NCI-H146 treated with DMSO at 0.1 percent for 48 hours (cell line): ENCODE results near the gene CLDN1.
A peak's percentile ranks its signal among the peaks of the same experiment; 100 is the strongest.

Experiments
- DNase-seq: peaks from one replicate; lab custom pipeline; 2025; ENCODE audit not compliant: unreplicated experiment; lab: John Stamatoyannopoulos, UW

Gene CLDN1

DNA sequence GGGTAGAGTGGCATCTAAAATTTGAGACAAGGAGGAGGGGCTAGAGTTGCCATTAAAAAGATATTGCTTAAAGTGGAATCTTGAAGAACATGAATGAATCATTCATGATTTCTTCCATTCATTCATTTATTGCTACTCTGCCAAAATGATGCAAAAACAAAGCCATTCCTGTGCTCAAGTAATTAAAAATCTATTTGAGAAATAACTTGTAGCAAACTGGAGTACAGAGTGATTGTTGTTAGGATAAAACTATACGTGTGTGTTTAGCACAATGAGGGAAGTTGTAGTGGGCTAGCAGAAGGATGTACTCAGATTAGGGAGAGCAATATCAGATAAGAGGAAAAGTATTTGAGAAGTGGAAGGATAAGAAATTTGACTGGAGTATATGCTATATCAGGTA lies 11.7 kb upstream of the CLDN1 start:
- no peak for DNase-seq

DNA sequence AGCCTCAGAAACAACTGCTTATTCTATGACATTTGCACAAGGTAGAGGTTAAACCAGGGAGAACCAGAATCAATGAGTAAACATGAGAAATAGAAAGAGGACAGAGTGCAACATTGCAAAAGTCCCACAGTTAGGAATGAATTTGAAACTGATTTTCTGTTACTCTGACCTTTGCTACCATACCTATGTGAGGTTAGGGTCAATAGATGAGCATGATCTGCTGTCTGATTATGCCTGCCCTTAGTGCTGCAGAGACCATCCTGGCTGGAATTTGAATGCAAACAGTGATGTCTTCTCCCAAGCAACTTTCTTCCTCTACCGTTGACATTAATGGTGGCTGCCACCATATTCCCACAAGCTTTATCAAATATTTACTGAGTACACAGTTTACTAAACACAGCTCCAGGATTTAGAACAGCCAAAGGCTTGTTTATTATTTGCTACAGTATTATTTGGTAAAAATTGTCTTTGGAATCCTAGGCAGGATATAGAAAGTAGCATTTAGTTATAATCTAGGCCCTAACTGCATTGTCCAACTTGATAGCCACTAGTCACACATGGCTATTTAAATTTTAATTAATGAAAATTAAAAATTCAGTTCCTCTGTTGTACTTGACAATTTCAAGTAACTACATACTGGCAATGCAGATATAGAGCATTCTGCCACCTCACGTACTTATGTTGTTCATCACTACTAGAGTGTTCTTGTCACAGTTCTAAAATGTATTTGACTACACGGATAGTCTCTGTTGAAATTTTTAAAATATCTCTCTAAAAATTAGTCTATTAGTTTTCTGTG lies 8.9 kb upstream of the CLDN1 start:
- no peak for DNase-seq

DNA sequence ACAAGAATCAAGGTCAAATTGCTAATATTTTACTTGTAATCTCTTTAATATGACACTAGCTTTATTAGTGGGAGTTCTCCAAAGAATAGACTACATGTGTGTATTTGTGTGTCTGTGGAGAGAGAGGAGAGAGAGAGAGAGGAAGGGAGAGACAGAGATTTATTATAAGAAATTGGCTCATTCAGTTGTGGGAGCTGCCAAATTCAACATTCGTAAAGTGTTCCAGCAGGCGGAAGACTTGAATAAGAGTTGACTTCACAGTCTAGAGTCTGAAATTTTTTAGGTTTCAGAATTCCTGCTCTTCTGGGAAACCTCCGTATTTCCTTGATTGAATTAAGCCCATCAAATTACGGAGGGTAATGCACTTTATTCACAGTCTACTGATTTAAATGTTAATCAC lies 4.7 kb upstream of the CLDN1 start:
- DNase-seq, result no peak

DNA sequence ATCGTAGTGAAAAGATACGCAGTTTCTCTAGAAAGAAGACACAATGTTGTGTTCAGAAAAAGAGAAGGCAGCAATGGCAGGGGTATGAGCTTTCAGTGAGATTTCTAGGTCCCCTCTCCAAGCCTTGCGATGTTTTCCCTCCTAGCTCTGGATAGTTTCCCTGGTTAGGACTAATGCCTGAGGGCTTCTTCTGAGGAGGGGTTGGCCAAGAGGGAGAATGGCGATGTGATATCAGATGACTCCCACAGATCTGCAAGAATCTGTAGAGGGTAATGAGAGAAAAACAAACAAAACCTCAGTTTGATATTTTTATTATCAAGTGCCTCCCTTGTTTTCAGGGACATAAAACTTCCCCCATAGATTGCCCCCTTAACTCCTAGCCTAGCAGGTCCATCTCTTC lies 4.1 kb upstream of the CLDN1 start:
- no peak for DNase-seq

DNA sequence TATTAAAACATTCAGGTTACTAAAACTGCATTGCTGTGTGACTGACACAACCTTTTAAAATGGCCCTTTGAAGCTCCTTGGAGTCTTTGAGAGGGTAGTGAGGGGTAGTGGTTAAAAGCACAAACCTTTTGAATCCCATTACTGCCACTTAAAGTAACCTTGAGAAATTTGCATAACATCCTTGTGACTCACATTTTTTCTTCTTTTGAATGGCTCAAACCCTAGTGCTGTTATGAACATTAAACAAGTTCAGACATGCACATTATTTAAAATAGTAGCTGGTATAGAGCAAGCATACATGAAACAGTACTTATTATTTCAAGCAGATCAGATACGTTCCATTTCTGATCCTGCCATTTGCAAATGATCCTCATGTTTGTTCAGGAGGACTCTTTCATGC lies 3.7 kb upstream of the CLDN1 start:
- DNase-seq, result no peak

DNA sequence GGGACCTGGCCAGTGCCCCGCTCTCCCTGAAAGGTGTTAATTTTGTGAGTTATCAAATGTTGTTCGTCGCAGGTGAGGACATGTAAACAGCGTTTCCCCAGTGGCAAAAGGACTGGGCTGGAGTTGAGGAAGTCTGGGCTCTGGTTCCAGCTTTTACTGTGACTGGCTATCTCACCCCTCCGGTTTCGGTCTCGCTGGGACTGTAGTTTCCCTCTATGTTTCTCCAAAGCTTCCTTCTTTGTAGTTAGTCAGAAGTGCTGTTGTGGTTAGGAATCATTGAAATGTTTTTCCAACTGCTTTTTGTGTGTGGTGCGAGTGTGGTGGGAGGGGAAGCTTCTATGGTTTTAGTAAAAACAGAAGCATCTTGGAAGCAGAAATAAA lies 990 bp upstream of the CLDN1 start:
- no peak for DNase-seq

DNA sequence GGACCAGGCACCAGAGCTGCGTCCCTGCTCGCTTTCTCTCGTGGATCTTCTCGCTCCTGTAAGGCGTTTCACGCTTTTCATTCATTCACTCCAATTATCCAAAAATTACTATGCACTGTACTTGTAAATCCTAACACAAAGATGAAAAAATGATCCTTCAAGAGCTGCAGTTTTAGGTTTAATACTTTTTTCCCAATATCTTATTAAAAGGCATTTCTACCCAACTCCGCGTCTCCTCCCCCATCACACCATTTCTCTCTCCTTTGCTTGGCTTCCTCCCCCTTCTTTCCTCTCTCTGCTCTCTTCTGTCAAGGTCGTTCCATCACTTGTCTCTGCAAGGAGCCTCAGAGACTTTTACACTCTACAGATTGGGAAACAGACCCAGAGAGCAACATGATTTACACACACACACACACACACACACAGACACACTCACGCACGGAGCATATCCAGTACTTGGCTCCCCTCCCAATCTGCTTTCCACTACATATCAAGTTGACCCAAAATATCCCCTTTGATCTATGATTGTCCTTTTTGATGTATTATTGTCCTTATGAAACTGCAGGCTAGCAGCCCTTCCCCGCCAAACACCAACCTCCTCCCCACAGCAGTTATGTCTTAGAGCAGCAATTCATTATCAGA lies 479 bp upstream of the CLDN1 start:
- no peak for DNase-seq

DNA sequence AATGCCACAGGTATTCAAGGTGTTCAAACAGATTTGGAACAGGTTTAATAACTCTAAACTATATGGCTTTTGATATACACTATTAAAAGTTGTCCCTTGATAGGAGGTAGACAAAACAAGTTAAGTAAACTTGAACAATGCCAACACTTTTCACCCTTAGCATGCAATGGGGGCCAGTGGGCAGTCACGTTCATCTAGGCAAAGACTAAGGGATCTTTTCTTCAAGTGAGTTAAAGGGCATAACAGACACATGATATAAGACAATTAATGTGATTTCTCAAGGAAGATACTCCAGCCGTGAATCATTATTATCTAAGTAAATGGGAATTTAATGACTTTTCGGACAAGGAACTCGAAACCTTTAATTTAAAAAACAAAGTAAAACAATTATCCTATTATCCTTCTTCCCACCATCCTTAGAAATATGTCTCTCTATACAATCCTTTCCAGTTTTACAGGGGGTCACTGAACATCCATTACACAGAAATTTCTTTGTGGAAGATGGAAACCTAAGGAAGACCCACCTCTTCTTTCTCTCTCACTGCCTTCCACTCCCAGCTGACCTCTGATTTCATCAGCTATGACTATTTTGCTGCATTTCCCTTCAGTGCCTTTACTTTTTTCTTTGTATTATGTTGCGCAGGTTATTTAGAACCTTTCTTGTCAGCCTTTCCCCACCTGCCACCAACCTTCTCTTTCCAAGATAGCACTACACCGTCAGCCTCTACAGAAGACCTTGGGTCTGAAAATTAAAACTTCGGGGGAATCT lies 1.5 kb downstream of the CLDN1 start:
- no peak for DNase-seq

DNA sequence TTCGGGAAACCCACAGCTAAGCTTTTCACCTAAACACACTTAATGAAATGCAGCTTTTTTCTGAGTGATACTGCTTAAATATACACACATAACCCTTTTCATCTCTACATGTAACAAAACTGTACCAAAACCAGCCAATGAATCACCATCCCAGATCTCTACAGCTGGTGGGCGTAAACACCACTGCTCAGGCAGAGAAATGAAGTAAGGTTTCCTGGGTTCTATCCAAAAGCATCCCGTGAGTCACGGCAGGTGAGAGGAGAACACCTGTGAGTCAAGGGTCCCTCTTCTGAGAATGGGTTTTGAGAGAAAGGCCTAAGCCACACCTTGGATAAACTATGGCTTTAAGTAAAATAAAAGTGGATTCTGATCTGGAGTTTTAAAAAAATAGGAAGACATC lies 2.6 kb downstream of the CLDN1 start:
- DNase-seq, result no peak

DNA sequence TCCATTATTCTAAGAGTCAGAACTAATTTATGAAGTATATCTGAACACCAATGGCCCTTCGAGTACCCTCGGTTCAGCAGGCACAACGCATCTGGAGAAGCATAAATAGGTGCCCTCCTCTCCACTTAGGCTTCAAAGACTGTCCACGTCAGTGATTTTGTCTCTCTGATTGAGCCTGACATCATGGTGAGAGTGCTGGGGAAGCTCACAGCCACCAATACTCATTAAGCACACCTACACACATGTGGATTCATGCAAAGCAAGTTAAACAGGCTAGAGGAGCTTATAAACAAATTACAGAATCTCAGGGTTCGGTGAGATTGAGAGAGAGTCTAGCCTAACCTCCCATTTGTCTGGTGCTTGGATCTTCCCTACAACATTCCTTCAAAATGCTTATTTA lies 3.6 kb downstream of the CLDN1 start:
- no peak for DNase-seq

DNA sequence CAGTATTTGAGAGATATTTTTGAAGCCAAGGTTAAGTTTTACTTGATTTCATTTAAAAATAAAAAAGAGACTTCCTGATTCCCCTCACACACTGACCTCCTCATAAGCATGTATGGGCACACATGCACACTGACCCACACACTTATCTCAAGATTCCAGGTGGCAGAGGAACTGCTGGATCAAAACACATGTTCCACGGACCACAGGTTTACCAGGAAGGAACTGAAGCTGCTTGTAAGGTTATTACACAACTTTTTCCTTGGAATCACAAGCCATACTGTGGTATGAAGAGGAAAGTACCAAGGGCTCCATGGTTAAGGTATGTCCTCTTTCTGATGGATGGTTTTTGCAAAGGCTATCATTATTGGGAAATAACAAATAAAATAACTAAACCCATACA lies 7.5 kb downstream of the CLDN1 start:
- DNase-seq, result no peak

DNA sequence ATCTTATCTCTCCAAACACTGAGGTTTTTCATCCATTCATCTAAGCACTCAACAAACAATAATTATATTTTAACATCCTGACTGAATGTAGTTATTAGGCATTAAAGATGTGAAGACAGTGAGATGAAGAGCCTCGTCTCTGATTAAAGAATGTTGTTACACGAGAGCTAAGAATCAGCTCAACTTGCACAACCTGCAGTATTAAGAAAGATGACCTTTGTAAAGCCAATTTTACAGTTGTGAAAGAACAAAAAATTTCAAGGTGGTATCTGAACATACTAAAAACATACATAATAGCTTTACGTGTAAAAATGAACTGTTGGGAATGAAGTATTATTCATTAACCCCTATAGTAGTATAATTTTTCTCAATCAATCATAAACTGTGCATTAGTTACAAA lies 12.8 kb downstream of the CLDN1 start:
- DNase-seq, result no peak

DNA sequence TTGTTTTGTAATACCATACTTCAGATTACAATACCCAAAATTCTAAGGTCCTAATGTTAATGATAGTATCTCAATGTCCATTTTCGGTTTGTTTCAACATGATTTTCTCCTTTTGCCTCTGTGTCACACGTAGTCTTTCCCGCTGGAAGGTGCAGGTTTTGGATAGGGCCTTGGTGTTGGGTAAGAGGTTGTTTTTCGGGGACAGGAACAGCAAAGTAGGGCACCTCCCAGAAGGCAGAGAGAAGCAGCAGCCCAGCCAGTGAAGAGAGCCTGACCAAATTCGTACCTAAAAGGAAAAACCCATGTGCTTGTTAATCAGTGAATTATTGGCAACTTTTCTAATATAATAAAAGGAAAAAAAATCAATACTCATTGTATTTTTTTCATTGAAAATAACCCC lies 14.1 kb downstream of the CLDN1 start:
- no peak for DNase-seq

DNA sequence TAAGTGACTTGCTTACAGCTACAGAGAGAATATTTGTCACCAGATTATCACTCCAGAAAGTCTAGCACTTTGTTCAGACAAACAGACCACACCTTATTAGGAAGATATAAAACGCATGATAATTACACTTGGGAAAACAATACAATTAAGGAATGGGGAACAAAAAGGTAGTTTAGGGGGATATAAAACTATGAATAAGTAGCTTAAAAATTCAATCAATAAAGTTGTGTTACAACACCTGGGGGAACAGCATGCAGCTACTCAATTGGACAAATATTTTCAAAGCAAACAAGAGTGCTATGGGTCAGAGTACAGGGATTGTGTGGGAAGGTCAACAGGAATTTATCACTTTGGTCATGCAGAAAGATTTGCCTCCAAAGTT lies 15.1 kb downstream of the CLDN1 start:
- DNase-seq, result peak; percentile 99

DNA sequence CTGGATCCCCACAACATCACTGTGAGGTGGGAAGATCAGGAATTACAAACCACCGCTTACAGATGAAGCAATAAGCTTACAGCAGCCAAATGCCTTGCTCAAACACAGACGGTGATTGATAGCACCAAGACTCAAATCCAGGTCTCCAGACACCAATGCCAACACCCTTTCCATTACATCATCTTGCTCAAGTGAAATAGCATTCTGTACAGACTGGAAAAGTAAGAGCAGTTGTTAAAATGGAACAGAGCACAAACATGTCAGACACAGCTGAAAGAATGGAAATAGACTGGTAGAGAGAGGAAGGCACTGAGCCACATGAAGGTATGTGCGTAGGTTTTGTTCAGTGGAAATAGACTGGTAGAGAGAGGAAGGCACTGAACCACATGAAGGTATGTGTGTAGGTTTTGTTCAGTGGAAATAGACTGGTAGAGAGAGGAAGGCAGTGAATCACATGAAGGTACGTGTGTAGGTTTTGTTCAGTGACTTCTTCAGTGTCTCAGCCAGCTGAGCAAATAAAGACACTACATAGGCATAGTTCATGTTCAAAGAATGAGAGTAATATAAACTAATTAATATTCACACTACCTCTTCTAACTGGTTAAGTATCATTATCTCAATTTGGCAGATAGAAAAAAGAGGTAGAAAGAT lies 15.6 kb downstream of the CLDN1 start:
- peak; percentile 99 for DNase-seq

DNA sequence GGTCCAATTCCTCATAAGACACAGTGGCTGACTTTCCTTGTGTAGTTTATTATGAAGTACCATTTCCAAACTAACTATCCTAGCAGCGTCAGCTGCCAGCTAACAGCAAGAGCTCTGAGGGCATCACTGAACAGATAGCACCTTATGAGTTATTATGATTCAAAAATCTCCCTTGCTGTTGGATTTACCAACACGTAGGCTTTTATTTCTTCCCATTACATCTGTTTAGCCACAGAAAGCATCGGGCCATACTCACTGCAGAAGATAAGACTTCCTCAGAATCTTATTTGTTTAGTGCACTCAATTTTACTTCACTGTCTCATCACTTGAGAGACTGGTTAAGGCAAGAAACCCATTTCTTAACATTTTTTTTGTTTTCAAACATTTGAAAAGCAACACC lies 16.2 kb downstream of the CLDN1 start:
- no peak for DNase-seq

DNA sequence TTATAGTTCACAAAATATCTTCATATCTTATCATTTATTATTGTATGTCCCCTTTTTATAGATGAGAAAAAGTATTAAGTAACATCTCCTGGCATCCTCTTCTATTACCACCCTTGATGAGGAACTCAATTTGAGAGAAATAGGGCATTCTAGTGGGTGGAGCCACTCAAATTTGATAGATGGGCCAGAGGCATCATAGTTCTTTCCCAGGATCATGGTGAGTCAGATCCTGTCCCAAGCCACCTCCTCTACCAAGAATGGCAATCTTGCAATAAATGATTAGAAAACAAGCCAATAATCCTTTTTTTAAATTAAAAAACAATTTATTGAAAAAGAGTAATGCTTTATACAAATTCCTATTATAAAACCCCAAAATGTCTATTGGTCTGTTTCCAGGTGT lies 16.8 kb downstream of the CLDN1 start:
- no peak for DNase-seq

DNA sequence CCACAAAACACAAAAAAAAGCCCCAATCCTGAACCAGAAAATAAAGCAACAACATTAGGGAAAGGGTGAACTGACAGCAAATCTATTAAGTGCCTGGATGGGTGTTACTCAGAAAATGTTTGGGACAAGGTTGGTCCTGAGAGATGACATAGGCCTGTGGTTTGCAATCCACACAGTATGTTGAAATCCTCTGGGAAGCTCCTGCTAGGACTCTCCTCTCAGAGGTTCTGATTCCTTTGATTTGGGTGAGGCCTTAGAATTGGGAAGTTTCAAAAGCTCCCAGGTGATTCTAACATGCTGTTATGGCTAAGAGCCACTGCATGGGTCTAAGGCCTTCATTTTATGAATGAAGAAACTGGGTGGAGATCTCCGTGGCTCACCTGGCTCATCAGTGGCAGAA lies 18.4 kb downstream of the CLDN1 start:
- no peak for DNase-seq

DNA sequence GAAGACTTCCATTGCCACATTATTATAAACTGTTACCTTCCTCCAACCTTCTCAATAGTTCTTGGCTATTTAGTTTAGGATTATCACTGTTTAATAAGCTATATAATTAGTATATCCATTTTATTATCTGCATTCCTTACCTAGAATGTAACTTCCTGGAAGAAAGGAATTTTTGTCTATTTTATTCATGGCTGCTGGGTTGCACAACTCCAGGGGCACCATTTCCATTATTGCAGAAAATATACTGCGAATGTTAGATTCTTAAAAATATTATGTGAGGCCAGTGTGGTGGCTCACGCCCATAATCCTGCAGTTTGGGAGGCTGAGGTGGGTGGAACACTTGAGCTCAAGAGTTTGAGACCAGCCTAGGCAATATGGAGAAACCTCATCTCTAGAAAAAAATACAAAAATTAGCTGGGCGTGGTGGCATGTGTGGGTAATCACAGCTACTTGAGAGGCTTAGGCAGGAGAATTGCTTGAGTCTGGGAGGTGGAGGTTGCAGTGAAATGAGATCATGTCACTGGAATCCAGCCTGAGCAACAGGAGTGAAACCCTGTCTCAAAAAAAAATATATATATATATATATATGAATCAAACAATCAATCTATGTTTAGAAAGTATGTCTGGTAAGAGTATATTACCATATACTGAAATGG lies 19.9 kb downstream of the CLDN1 start:
- no peak for DNase-seq

DNA sequence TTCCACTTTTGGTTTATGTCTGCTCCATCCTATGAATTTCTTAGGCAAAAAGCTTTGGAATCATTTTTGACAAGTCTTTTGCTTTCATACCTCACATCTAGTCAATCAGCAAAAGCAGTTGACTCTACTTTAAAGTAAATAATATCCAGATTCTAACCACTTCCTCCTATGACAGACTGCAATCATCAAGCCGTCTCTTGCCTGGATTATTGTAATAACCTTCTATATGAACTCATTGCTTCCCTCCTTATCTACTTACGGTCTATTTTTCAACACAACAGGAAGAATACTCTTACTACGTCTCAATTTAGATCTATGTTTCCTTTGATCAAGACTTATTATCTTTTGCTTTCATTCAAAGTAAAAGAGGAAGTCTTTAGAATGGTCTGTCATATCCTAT lies 20.7 kb downstream of the CLDN1 start:
- no peak for DNase-seq

DNA sequence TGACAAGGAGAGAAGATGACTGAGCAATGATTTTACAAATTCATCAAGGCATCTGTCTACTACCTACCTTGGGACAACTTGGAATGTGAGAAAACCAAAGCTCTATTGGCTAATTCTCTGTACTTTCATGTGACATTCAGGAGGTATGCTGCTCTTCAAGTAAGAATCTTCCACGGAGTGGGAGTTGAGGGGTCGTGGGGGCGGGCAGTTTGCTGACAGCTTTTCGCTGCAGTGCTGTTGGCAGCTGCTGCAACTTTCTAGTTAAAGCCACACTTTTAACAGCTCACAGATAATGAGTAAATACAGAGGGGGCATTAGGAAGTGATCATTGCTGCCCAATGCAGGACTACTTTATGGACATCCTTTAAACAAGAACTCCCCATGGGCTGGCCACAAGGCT lies 22.3 kb downstream of the CLDN1 start:
- DNase-seq, result no peak
